K562 (cell line): ENCODE measurements around the gene LY6G6F. TPM values are rescaled to one million over a fixed set of nuclear protein-coding genes. Genes with fewer than 3 reads are reported as not detected.
A peak's percentile ranks its signal among the peaks of the same experiment; 100 is the strongest.

ENCODE experiments used
- CBFA2T2 ChIP-seq: fragments of 450-650 bp; conservative IDR thresholded peaks from 2 replicates; pipeline ENCODE4 v1.6.1; 2017; ENCODE audit warnings: mild to moderate bottlenecking
- DEAF1 ChIP-seq: fragments of 450-650 bp; formaldehyde crosslinking; IDR thresholded peaks from 2 replicates; pipeline ENCODE4 v1.4.0; 2020; ENCODE audit warnings: mild to moderate bottlenecking, moderate library complexity
- KDM4B ChIP-seq, 2 experiments: fragments of 450-650 bp in 1 of 2; sonication (generic) in 1 of 2; IDR thresholded peaks; 2 replicates each; pipeline ENCODE4 v1.6.1; 2016 to 2017; ENCODE audit warnings: borderline replicate concordance in 2 of 2, antibody characterized with exemption in 1 of 2, low read depth in 1 of 2, mild to moderate bottlenecking in 1 of 2
- NEUROD1 ChIP-seq: fragments of 150-350 bp; IDR thresholded peaks from 2 replicates; pipeline ENCODE4 v1.6.1; 2014; ENCODE audit warnings: borderline replicate concordance, low read length, low read depth; ENCODE audit not compliant: partially characterized antibody
- PCBP2 ChIP-seq: fragments of 200-400 bp; formaldehyde crosslinking; IDR thresholded peaks from 2 replicates; pipeline ENCODE4 v1.6.1; 2018; ENCODE audit warnings: low read length, low read depth, mild to moderate bottlenecking, moderate library complexity; ENCODE audit not compliant: poor library complexity, severe bottlenecking
- RFX7 ChIP-seq: fragments of 250-450 bp; sonication (Bioruptor Pico); IDR thresholded peaks from 2 replicates; pipeline ENCODE4 v1.5.1; 2021; ENCODE audit warnings: mild to moderate bottlenecking
- STAG1 ChIP-seq: sonication (generic); formaldehyde crosslinking; IDR thresholded peaks from 2 replicates; pipeline ENCODE4 v1.5.0; 2020; ENCODE audit warnings: missing genetic modification reagents, borderline replicate concordance
- TOE1 ChIP-seq, 2 experiments: fragments of 450-650 bp in 1 of 2; sonication (generic) in 1 of 2; formaldehyde crosslinking in 1 of 2; IDR thresholded peaks; 2 replicates each; pipeline versions ENCODE4 v1.7.1 to v1.8.0; 2016 to 2022; ENCODE audit warnings: borderline replicate concordance in 2 of 2, mild to moderate bottlenecking in 2 of 2, antibody characterized with exemption in 1 of 2, inconsistent platforms in 1 of 2, low read depth in 1 of 2, missing genetic modification reagents in 1 of 2, moderate library complexity in 1 of 2
- VEZF1 ChIP-seq: fragments of 200-800 bp; sonication (Bioruptor generic); IDR thresholded peaks from 2 replicates; pipeline ENCODE4 v1.6.1; 2017; ENCODE audit warnings: missing genetic modification characterization, missing compliant biosample characterization
- ZBED1 ChIP-seq: IDR thresholded peaks from 2 replicates; pipeline ENCODE4 v1.6.1; 2014
- ZNF354B ChIP-seq: fragments of 250-450 bp; sonication (Bioruptor Pico); IDR thresholded peaks from 2 replicates; pipeline ENCODE4 v1.4.0; 2020
- ZNF668 ChIP-seq: fragments of 250-450 bp; sonication (Bioruptor Pico); IDR thresholded peaks from 2 replicates; pipeline ENCODE4 v1.8.0; 2022; ENCODE audit warnings: mild to moderate bottlenecking, inconsistent platforms
- polyA plus RNA-seq, 8 experiments: library from polyadenylated mRNA; depleted of rRNA in 4 of 8; stranded (reverse) in 5 of 8; unstranded in 3 of 8; fragments of >200 nt; fragmentation: Nextera tagmentation in 2 of 8; fragmentation: Illumina TruSeq in 1 of 8; extraction: Ambion mirVana in 2 of 8; extraction: Trizol in 1 of 8; gene quantifications; 2 replicates each; pipeline versions ENCODE4 v1.2.1 to v1.2.3, GENCODE V29; 2011 to 2014; ENCODE audit warnings: inconsistent platforms in 1 of 8, missing spikeins in 1 of 8
- total RNA-seq, 7 experiments: library from RNA; depleted of rRNA in 6 of 7; stranded (reverse); fragments of >200 nt in 6 of 7; fragmentation: Illumina TruSeq in 2 of 7; extraction: Trizol in 2 of 7; gene quantifications; 2 replicates each; pipeline versions ENCODE4 v1.2.1 to v1.2.3, GENCODE V29; 2011 to 2021; ENCODE audit warnings: low replicate concordance in 1 of 7
- TF ChIP-seq, protein P1 (sequence below): fragments of 450-650 bp; formaldehyde crosslinking; IDR thresholded peaks from 2 replicates; pipeline ENCODE4 v1.4.0; 2022; ENCODE audit warnings: mild to moderate bottlenecking, moderate library complexity
- TF ChIP-seq, protein P2 (sequence below): fragments of 450-650 bp; IDR thresholded peaks from 2 replicates; pipeline ENCODE4 v1.6.1; 2017; ENCODE audit warnings: antibody characterized with exemption, mild to moderate bottlenecking
- TF ChIP-seq, protein P3 (sequence below): fragments of 450-650 bp; IDR thresholded peaks from 2 replicates; pipeline ENCODE4 v1.7.1; 2018; ENCODE audit warnings: mild to moderate bottlenecking, low read depth; ENCODE audit not compliant: partially characterized antibody

LY6G6F gene
- total and polyA plus RNA-seq, 9 of the 15 experiments (the other 6 are each of a cell fraction or from before 2014, with no cell fraction given) = 0.14 to 0.50 (median 0.28) TPM; not detected in 2

DNA sequence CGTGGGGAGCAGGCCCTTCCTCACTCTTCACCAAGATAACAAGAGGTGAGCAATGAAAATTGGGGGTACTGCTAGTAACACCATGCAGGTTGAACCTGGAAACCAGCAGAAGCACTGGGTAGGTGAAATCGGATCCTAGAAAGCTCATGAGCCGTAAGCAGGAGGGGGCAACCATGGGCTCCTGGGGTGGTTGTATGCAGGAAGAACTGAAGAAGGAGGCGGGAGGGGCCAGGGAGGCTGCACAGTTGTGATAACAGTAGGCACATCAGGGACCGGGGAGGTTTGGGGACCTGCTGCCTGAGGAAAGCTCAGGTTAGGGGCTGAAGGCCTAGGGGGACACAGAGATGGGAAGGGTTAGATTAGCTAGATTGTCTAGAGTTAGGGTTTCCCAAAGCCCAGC, 20.2 kb upstream of the LY6G6F start (continued):
- TF ChIP-seq RFX7 (CRISPR knock-in tag) (no peak), VEZF1 (CRISPR knock-in tag) (peak; percentile 61), DEAF1 (CRISPR knock-in tag) (0 out of 2 replicates have a peak, but pooled peaks have one; percentile 11), CBFA2T2 (peak; percentile 54), ZBED1 (no peak), KDM4B (IDR thresholded peaks at IDR 0.05; ENCODE audit: borderline replicate concordance in 2 of 2, low read depth in 1 of 2) (no peak), ZNF668 (CRISPR knock-in tag) (no peak), NEUROD1 (peak; percentile 56), PCBP2 (no peak), ZNF354B (no peak), STAG1 (no peak), TOE1 (IDR thresholded peaks at IDR 0.05; ENCODE audit: borderline replicate concordance) (peak; percentile 57), TOE1 (CRISPR knock-in tag; IDR thresholded peaks at IDR 0.05; ENCODE audit: borderline replicate concordance, low read depth) (no peak)
- TF ChIP-seq, protein P1, sequence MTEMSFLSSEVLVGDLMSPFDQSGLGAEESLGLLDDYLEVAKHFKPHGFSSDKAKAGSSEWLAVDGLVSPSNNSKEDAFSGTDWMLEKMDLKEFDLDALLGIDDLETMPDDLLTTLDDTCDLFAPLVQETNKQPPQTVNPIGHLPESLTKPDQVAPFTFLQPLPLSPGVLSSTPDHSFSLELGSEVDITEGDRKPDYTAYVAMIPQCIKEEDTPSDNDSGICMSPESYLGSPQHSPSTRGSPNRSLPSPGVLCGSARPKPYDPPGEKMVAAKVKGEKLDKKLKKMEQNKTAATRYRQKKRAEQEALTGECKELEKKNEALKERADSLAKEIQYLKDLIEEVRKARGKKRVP = no peak
- TF ChIP-seq, protein P2, sequence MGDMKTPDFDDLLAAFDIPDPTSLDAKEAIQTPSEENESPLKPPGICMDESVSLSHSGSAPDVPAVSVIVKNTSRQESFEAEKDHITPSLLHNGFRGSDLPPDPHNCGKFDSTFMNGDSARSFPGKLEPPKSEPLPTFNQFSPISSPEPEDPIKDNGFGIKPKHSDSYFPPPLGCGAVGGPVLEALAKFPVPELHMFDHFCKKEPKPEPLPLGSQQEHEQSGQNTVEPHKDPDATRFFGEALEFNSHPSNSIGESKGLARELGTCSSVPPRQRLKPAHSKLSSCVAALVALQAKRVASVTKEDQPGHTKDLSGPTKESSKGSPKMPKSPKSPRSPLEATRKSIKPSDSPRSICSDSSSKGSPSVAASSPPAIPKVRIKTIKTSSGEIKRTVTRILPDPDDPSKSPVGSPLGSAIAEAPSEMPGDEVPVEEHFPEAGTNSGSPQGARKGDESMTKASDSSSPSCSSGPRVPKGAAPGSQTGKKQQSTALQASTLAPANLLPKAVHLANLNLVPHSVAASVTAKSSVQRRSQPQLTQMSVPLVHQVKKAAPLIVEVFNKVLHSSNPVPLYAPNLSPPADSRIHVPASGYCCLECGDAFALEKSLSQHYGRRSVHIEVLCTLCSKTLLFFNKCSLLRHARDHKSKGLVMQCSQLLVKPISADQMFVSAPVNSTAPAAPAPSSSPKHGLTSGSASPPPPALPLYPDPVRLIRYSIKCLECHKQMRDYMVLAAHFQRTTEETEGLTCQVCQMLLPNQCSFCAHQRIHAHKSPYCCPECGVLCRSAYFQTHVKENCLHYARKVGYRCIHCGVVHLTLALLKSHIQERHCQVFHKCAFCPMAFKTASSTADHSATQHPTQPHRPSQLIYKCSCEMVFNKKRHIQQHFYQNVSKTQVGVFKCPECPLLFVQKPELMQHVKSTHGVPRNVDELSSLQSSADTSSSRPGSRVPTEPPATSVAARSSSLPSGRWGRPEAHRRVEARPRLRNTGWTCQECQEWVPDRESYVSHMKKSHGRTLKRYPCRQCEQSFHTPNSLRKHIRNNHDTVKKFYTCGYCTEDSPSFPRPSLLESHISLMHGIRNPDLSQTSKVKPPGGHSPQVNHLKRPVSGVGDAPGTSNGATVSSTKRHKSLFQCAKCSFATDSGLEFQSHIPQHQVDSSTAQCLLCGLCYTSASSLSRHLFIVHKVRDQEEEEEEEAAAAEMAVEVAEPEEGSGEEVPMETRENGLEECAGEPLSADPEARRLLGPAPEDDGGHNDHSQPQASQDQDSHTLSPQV = peak; percentile 74; the same call in 1 of the 2 replicates
- TF ChIP-seq, protein P3, sequence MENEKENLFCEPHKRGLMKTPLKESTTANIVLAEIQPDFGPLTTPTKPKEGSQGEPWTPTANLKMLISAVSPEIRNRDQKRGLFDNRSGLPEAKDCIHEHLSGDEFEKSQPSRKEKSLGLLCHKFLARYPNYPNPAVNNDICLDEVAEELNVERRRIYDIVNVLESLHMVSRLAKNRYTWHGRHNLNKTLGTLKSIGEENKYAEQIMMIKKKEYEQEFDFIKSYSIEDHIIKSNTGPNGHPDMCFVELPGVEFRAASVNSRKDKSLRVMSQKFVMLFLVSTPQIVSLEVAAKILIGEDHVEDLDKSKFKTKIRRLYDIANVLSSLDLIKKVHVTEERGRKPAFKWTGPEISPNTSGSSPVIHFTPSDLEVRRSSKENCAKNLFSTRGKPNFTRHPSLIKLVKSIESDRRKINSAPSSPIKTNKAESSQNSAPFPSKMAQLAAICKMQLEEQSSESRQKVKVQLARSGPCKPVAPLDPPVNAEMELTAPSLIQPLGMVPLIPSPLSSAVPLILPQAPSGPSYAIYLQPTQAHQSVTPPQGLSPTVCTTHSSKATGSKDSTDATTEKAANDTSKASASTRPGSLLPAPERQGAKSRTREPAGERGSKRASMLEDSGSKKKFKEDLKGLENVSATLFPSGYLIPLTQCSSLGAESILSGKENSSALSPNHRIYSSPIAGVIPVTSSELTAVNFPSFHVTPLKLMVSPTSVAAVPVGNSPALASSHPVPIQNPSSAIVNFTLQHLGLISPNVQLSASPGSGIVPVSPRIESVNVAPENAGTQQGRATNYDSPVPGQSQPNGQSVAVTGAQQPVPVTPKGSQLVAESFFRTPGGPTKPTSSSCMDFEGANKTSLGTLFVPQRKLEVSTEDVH = no peak
